ENCODE results near the gene ALG14. TPM values are rescaled to one million over a fixed set of nuclear protein-coding genes. Genes with fewer than 3 reads are reported as not detected.
A peak's percentile ranks its signal among the peaks of the same experiment; 100 is the strongest.

The ALG14 gene
- total and polyA plus RNA-seq, 2 of the 4 experiments (the other 2 are of a cell fraction) = 1.7 to 2.0 TPM

DNA sequence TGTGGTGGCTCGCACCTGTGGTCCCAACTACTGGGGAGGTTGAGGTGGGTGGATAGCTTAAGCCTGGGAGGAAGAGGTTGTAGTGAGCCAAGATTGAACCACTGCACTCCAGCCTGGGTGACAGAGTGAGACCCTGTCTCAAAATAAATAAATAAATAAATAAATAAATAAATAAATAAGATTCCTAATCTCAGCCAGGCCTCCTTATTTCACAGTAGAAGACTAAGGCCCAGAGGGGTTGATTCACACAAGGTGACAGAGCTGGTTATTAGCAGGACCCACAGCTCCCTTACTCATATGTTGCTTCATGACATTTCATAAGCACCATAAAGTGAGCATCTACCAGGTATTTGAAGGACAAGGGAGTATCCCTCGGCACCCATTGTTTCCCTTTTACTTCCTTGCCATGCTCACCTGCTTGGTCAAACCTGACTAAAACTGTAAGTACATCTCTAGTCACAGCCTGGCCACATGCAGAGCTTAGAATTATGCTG is 32.7 kb downstream of the ALG14 start:
- ChIA-PET POLR2A (ENCODE audit: unreplicated experiment) (no interaction called here), CTCF (interaction anchor here (0.7 kb wide), 1 partner anchor 185 kb away, joined by 3 read pairs; no protein-coding TSS in a partner anchor)
- 80% methylated on average over 1 of the region's 2 CpGs; no CpG with 5 or more reads in 1 of the 2 experiments for WGBS, 2 experiments (ENCODE audit: extremely low coverage in 2 of 2, insufficient read length in 1 of 2)
- ATAC-seq (ENCODE audit: low read depth) (no peak), DNase-seq (no peak)
- Histone ChIP-seq H3K4me2 (ENCODE audit: low read depth, low read length) (no peak overlapping the region), H3K18ac (ENCODE audit: low read depth, low read length) (peak overlapping the region; percentile 49; the same call in 1 of the 2 replicates), H3K9me1 (ENCODE audit: insufficient read depth, low read length) (no peaks in the 10 kb centered on the region; the same call in 1 of the 2 replicates), H2BK20ac (ENCODE audit: low read depth, low read length) (0 out of 2 replicates have a peak overlapping the region, but pooled peaks have one; percentile 21), H3K4me3 (ENCODE audit: insufficient read depth, low read depth, low read length) (no peak overlapping the region), H3K4ac (ENCODE audit: low read depth, low read length) (peak overlapping the region; percentile 6; the same call in 1 of the 2 replicates), H3K36me3 (ENCODE audit: control insufficient read depth, insufficient read depth, low read length) (no peaks in the 10 kb centered on the region), H4K5ac (ENCODE audit: low read depth, low read length) (no peak overlapping the region), H3K79me1 (ENCODE audit: low read depth in 1 of 2, low read length in 2 of 2) (peaks cover 7 to 17% of the 10 kb centered on the region in 2 experiments; a peak in 3 of 4 replicates), H2BK5ac (ENCODE audit: low read depth, low read length, poor library complexity, severe bottlenecking) (no peak overlapping the region), H3K9me3 (ENCODE audit: control insufficient read depth, insufficient read depth, low read length) (no peaks in the 10 kb centered on the region), H2AK5ac (ENCODE audit: low read depth, low read length) (peak overlapping the region; percentile 48; the same call in 1 of the 2 replicates), H2BK15ac (ENCODE audit: low read depth, low read length) (peak overlapping the region; percentile 18; the same call in 1 of the 3 replicates), H4K91ac (ENCODE audit: insufficient read depth, low read depth, low read length) (no peak overlapping the region; the same call in 1 of the 2 replicates), H3K27ac (ENCODE audit: insufficient read depth, low read length) (no peak overlapping the region), H3K9ac (ENCODE audit: low read depth, low read length) (no peak overlapping the region), H3K23ac (ENCODE audit: low read depth, low read length) (no peak overlapping the region), H4K20me1 (ENCODE audit: insufficient read depth, low read length) (no peaks in the 10 kb centered on the region), H3K4me1 (ENCODE audit: control insufficient read depth, insufficient read depth, low read length) (peaks cover 10% of the 10 kb centered on the region), H3K14ac (replicated peaks; ENCODE audit: low read depth, low read length) (no peak overlapping the region), H2BK120ac (ENCODE audit: low read depth, low read length) (peak overlapping the region; percentile 11; the same call in 1 of the 2 replicates), H3K56ac (ENCODE audit: extremely low read depth, insufficient read depth, low read length) (no peak overlapping the region), H2AFZ (replicated peaks; ENCODE audit: low read length, poor library complexity) (no peak overlapping the region), H3K27me3 (ENCODE audit: control insufficient read depth, insufficient read depth, low read length) (no peaks in the 10 kb centered on the region), H2AK9ac (replicated peaks; ENCODE audit: low read depth, low read length, poor library complexity) (peak overlapping the region; percentile 44), H4K8ac (ENCODE audit: low read depth in 2 of 2, low read length in 2 of 2) (no peak overlapping the region)
- in situ Hi-C loops (cut with MboI; ENCODE audit: low sequenced_read_pairs) (loop anchor here (5.0 kb wide), 2 partner anchors 188 to 518 kb away; no protein-coding TSS in a partner anchor), intact Hi-C loops (cut with micrococcal nuclease) (loop anchor here (2.0 to 5.0 kb wide), 3 partner anchors 137 to 558 kb away; no protein-coding TSS in a partner anchor), dilution Hi-C loops (cut with HindIII; ENCODE audit: low sequenced_read_pairs, unreplicated experiment) (no loop called here)
- TF ChIP-seq BHLHE40 (IDR thresholded peaks at IDR 0.05; ENCODE audit: low read depth, low read length) = no peak
- no peak for TF ChIP-seq MAZ (IDR thresholded peaks at IDR 0.05; ENCODE audit: borderline replicate concordance, low read depth, low read length)
- no peak for TF ChIP-seq FOS (IDR thresholded peaks at IDR 0.05; ENCODE audit: low read depth, low read length)
- TF ChIP-seq, protein P1, sequence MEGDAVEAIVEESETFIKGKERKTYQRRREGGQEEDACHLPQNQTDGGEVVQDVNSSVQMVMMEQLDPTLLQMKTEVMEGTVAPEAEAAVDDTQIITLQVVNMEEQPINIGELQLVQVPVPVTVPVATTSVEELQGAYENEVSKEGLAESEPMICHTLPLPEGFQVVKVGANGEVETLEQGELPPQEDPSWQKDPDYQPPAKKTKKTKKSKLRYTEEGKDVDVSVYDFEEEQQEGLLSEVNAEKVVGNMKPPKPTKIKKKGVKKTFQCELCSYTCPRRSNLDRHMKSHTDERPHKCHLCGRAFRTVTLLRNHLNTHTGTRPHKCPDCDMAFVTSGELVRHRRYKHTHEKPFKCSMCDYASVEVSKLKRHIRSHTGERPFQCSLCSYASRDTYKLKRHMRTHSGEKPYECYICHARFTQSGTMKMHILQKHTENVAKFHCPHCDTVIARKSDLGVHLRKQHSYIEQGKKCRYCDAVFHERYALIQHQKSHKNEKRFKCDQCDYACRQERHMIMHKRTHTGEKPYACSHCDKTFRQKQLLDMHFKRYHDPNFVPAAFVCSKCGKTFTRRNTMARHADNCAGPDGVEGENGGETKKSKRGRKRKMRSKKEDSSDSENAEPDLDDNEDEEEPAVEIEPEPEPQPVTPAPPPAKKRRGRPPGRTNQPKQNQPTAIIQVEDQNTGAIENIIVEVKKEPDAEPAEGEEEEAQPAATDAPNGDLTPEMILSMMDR (conservative IDR thresholded peaks at IDR 0.05; ENCODE audit: low read depth, low read length) = no peak
- TF ChIP-seq, protein P2, sequence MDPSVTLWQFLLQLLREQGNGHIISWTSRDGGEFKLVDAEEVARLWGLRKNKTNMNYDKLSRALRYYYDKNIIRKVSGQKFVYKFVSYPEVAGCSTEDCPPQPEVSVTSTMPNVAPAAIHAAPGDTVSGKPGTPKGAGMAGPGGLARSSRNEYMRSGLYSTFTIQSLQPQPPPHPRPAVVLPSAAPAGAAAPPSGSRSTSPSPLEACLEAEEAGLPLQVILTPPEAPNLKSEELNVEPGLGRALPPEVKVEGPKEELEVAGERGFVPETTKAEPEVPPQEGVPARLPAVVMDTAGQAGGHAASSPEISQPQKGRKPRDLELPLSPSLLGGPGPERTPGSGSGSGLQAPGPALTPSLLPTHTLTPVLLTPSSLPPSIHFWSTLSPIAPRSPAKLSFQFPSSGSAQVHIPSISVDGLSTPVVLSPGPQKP (IDR thresholded peaks at IDR 0.05; ENCODE audit: borderline replicate concordance, low read depth, low read length) = no peak
- TF ChIP-seq, protein P3, sequence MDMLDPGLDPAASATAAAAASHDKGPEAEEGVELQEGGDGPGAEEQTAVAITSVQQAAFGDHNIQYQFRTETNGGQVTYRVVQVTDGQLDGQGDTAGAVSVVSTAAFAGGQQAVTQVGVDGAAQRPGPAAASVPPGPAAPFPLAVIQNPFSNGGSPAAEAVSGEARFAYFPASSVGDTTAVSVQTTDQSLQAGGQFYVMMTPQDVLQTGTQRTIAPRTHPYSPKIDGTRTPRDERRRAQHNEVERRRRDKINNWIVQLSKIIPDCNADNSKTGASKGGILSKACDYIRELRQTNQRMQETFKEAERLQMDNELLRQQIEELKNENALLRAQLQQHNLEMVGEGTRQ (IDR thresholded peaks at IDR 0.05; ENCODE audit: low read depth, low read length) = no peak
- TF ChIP-seq SMC3 (IDR thresholded peaks at IDR 0.05; ENCODE audit: low read depth, low read length) = no peak
- no peak for TF ChIP-seq CEBPB (IDR thresholded peaks at IDR 0.05; ENCODE audit: low read depth, low read length)
- TF ChIP-seq NFE2L2 (IDR thresholded peaks at IDR 0.05; ENCODE audit: low read depth, low read length) = no peak
- no peak for TF ChIP-seq CHD1 (IDR thresholded peaks at IDR 0.05; ENCODE audit: low read depth, low read length)
- no TSS peak for BruUV-seq (replicated peaks)
